ENCODE measurements around the gene VEGFB.

DNA sequence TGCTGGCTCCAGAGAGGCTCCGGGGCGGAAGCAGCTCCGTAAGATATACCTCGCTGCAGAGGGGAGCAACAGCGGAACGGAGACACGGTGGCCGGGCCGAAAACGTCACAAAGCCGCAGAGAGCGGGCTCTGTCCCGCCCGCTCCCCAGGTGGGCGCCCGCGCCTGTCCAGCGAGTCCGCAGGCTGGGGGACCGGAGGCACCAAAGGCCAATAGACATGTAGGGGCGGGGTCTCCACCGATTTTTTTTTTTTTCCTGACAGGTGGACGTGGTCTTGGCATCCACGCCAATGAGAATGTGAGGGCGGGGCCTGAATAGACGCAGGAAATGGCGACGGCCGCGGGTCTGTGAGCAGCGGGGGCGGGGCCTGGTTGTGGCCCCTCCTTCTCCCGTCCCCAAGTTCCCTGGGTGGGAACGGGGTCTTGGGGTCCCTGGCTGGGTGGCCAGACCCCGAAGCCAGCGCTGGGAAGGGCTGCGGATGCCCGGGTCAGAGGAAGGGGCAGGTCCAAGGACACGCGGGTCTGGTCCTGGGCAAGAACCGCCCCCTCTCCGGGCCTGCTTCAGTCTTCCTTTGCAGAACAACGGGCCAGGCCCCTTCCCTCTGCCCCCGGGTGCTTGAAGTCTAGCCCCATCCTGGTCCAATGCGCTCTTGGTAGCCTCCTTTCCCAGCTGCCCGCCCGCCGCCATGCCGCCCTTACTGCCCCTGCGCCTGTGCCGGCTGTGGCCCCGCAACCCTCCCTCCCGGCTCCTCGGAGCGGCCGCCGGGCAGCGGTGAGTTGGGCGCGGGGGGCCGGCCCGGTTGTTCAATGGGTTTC, 4.0 kb upstream of the VEGFB start, which contains the start of gene DNAJC4:
- TF ChIP-seq CTCF (conservative IDR thresholded peaks at IDR 0.05; ENCODE audit: low read length) (no peak), EZH2phosphoT487 (IDR thresholded peaks at IDR 0.05; ENCODE audit: borderline replicate concordance) (no peak)
